AG09309 (cell line): ENCODE results near the gene TWF1.

Experiments used
- DNase-seq: peaks from one replicate; pipeline ENCODE4 v3.0.0-alpha.2; 2010; ENCODE audit warnings: low read depth
- H3K4me3 ChIP-seq: 2 replicates; pipeline ENCODE4 v1.5.1; 2011; ENCODE audit warnings: mild to moderate bottlenecking, low read depth, low read length, moderate library complexity; ENCODE audit not compliant: control insufficient read depth
- CTCF ChIP-seq: IDR thresholded peaks from 2 replicates; pipeline ENCODE4 v1.5.1; 2011; ENCODE audit warnings: mild to moderate bottlenecking, low read depth, low read length, inconsistent platforms; ENCODE audit not compliant: insufficient read depth, control insufficient read depth; ENCODE audit errors: missing control alignments

TWF1 gene

GRCh38 chr12:43826681-43827080 is 20.6 kb upstream of the TWF1 start:
- no peak for DNase-seq
- H3K4me3 ChIP-seq = no peak overlapping the region
- no peak for TF ChIP-seq CTCF

- DNase-seq = no peak
- no peak overlapping the region for H3K4me3 ChIP-seq
- TF ChIP-seq CTCF = no peak
Measured at GRCh38 chr12:43824207-43824775, 18.2 kb upstream of the TWF1 start.

GRCh38 chr12:43816168-43816567 is 10.1 kb upstream of the TWF1 start:
- H3K4me3 ChIP-seq = no peak overlapping the region
- TF ChIP-seq CTCF = no peak
- DNase-seq = no peak

GRCh38 chr12:43815416-43815815 is 9.3 kb upstream of the TWF1 start:
- TF ChIP-seq CTCF = no peak
- no peak overlapping the region for H3K4me3 ChIP-seq
- DNase-seq = no peak

- H3K4me3 ChIP-seq = no peak overlapping the region
- DNase-seq = no peak
- no peak for TF ChIP-seq CTCF
Measured at GRCh38 chr12:43812926-43813325, 6.8 kb upstream of the TWF1 start.

GRCh38 chr12:43812057-43812456 is 5.9 kb upstream of the TWF1 start:
- TF ChIP-seq CTCF = no peak
- no peak for DNase-seq
- H3K4me3 ChIP-seq = no peak overlapping the region

GRCh38 chr12:43807386-43807785 is 1.3 kb upstream of the TWF1 start:
- no peak overlapping the region for H3K4me3 ChIP-seq
- TF ChIP-seq CTCF = no peak
- DNase-seq = no peak
